ENCODE results near the gene TKT. TPM values are rescaled to one million over a fixed set of nuclear protein-coding genes. Genes with fewer than 3 reads are reported as not detected.

TKT gene
- total and polyA plus RNA-seq, 4 donors, result 18.1 to 202 (median 129) TPM

DNA sequence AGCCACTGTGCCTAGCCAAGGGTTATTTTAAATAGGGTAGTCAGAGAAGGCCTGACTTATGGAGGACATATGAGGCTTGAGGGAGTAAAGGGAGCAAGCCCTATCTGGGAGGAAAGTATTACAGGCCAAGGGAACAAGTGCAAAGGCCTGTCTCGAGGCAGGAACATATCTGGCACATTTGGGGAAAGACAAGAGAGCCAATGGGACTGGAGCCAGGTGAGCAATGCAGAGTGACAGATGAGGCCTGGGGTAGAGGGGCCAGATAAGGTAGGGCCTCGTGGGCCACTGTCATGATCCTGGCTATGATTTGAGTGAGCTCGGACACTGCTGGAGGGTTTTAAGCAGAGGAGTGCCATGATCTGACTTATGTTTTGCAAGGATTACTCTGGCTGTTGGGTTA is 47.7 kb upstream of the TKT start:
- Histone ChIP-seq H3K4me1 (ENCODE audit: control insufficient read depth in 4 of 4, insufficient read depth in 4 of 4, low read length in 3 of 4) (peaks cover 0 to 12% (median 10%) of the 10 kb centered on the region in 4 donors), H3K27me3 (ENCODE audit: control insufficient read depth in 4 of 4, insufficient read depth in 4 of 4, low read length in 3 of 4) (no peaks in the 10 kb centered on the region), H3K9ac (ENCODE audit: low read depth in 1 of 2, low read length in 2 of 2) (no peak overlapping the region), H3K9me3 (ENCODE audit: control insufficient read depth in 4 of 4, low read length in 3 of 4) (no peaks in the 10 kb centered on the region), H3K27ac (ENCODE audit: low read depth in 1 of 2, low read length in 2 of 2) (peak overlapping the region in 1 of 2 donors; percentile 46), H3K36me3 (ENCODE audit: control insufficient read depth in 4 of 4, insufficient read depth in 3 of 4, low read depth in 1 of 4, low read length in 3 of 4) (peaks cover 3 to 16% (median 10%) of the 10 kb centered on the region in 4 donors), H3K4me3 (ENCODE audit: low read depth in 1 of 3, low read length in 3 of 3) (no peak overlapping the region)
- DNase-seq (ENCODE audit: low spot score), result no peak
- WGBS, result 59% methylated on average over 3 of the region's 3 CpGs
- TF ChIP-seq GABPA (IDR thresholded peaks at IDR 0.05 in 1 of 2, conservative IDR thresholded peaks at IDR 0.05 in 1 of 2) (no peak), HNF4G (IDR thresholded peaks at IDR 0.05) (no peak), YY1 (IDR thresholded peaks at IDR 0.05) (no peak), TAF1 (conservative IDR thresholded peaks at IDR 0.05) (no peak), FOXA1 (IDR thresholded peaks at IDR 0.05) (no peak), NR2F2 (IDR thresholded peaks at IDR 0.05) (no peak), FOXA2 (IDR thresholded peaks at IDR 0.05) (no peak), SP1 (IDR thresholded peaks at IDR 0.05) (no peak)
- TF ChIP-seq, protein P1, sequence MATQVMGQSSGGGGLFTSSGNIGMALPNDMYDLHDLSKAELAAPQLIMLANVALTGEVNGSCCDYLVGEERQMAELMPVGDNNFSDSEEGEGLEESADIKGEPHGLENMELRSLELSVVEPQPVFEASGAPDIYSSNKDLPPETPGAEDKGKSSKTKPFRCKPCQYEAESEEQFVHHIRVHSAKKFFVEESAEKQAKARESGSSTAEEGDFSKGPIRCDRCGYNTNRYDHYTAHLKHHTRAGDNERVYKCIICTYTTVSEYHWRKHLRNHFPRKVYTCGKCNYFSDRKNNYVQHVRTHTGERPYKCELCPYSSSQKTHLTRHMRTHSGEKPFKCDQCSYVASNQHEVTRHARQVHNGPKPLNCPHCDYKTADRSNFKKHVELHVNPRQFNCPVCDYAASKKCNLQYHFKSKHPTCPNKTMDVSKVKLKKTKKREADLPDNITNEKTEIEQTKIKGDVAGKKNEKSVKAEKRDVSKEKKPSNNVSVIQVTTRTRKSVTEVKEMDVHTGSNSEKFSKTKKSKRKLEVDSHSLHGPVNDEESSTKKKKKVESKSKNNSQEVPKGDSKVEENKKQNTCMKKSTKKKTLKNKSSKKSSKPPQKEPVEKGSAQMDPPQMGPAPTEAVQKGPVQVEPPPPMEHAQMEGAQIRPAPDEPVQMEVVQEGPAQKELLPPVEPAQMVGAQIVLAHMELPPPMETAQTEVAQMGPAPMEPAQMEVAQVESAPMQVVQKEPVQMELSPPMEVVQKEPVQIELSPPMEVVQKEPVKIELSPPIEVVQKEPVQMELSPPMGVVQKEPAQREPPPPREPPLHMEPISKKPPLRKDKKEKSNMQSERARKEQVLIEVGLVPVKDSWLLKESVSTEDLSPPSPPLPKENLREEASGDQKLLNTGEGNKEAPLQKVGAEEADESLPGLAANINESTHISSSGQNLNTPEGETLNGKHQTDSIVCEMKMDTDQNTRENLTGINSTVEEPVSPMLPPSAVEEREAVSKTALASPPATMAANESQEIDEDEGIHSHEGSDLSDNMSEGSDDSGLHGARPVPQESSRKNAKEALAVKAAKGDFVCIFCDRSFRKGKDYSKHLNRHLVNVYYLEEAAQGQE (IDR thresholded peaks at IDR 0.05), result no peak
- TF ChIP-seq, protein P2, sequence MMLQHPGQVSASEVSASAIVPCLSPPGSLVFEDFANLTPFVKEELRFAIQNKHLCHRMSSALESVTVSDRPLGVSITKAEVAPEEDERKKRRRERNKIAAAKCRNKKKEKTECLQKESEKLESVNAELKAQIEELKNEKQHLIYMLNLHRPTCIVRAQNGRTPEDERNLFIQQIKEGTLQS (IDR thresholded peaks at IDR 0.05), result no peak
- TF ChIP-seq, protein P3, sequence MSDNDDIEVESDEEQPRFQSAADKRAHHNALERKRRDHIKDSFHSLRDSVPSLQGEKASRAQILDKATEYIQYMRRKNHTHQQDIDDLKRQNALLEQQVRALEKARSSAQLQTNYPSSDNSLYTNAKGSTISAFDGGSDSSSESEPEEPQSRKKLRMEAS (IDR thresholded peaks at IDR 0.05), result no peak

DNA sequence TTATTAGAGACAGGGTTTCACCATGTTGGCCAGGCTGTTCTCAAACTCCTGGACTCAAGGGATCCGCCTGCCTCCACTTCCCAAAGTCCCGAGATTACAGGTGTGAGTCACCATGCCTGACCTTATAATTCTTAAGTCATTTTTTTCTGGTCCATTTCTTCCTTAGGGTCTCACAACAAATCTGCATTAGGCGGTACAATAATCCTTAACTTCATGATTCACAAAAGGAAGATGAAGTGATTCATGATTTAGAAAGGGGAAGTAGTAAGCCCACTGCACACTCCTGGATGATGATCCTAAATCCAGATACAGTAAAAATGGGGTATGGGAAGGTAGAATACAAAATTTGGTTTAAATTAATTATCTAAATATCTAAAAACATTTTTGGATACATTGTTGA is 45.0 kb upstream of the TKT start:
- TF ChIP-seq FOXA2 (IDR thresholded peaks at IDR 0.05), result no peak
- no peak for TF ChIP-seq GABPA (IDR thresholded peaks at IDR 0.05 in 1 of 2, conservative IDR thresholded peaks at IDR 0.05 in 1 of 2)
- no peak for TF ChIP-seq RXRA (IDR thresholded peaks at IDR 0.05)
- no peak for TF ChIP-seq SP1 (IDR thresholded peaks at IDR 0.05)
- TF ChIP-seq, protein P3 (IDR thresholded peaks at IDR 0.05), result no peak
- no peak for TF ChIP-seq YY1 (IDR thresholded peaks at IDR 0.05)
- no peak for TF ChIP-seq HNF4G (IDR thresholded peaks at IDR 0.05)
- TF ChIP-seq, protein P2 (IDR thresholded peaks at IDR 0.05), result no peak
- no peak for TF ChIP-seq HNF4A (conservative IDR thresholded peaks at IDR 0.05)
- TF ChIP-seq TAF1 (conservative IDR thresholded peaks at IDR 0.05), result no peak
- TF ChIP-seq, protein P4, sequence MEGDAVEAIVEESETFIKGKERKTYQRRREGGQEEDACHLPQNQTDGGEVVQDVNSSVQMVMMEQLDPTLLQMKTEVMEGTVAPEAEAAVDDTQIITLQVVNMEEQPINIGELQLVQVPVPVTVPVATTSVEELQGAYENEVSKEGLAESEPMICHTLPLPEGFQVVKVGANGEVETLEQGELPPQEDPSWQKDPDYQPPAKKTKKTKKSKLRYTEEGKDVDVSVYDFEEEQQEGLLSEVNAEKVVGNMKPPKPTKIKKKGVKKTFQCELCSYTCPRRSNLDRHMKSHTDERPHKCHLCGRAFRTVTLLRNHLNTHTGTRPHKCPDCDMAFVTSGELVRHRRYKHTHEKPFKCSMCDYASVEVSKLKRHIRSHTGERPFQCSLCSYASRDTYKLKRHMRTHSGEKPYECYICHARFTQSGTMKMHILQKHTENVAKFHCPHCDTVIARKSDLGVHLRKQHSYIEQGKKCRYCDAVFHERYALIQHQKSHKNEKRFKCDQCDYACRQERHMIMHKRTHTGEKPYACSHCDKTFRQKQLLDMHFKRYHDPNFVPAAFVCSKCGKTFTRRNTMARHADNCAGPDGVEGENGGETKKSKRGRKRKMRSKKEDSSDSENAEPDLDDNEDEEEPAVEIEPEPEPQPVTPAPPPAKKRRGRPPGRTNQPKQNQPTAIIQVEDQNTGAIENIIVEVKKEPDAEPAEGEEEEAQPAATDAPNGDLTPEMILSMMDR (IDR thresholded peaks at IDR 0.05; ENCODE audit: low read depth, low read length, missing input control), result no peak
- TF ChIP-seq FOXA1 (IDR thresholded peaks at IDR 0.05), result no peak
- no peak for TF ChIP-seq NR2F2 (IDR thresholded peaks at IDR 0.05)
- no peak for TF ChIP-seq EGR1 (IDR thresholded peaks at IDR 0.05; ENCODE audit: low read depth in 2 of 2)
- TF ChIP-seq, protein P5, sequence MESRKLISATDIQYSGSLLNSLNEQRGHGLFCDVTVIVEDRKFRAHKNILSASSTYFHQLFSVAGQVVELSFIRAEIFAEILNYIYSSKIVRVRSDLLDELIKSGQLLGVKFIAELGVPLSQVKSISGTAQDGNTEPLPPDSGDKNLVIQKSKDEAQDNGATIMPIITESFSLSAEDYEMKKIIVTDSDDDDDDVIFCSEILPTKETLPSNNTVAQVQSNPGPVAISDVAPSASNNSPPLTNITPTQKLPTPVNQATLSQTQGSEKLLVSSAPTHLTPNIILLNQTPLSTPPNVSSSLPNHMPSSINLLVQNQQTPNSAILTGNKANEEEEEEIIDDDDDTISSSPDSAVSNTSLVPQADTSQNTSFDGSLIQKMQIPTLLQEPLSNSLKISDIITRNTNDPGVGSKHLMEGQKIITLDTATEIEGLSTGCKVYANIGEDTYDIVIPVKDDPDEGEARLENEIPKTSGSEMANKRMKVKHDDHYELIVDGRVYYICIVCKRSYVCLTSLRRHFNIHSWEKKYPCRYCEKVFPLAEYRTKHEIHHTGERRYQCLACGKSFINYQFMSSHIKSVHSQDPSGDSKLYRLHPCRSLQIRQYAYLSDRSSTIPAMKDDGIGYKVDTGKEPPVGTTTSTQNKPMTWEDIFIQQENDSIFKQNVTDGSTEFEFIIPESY (IDR thresholded peaks at IDR 0.05), result no peak
- no peak for TF ChIP-seq JUND (IDR thresholded peaks at IDR 0.05)
- TF ChIP-seq, protein P1 (IDR thresholded peaks at IDR 0.05), result no peak
- TF ChIP-seq RAD21 (IDR thresholded peaks at IDR 0.05), result no peak
- no peak for DNase-seq (ENCODE audit: low spot score)
- no peaks in the 10 kb centered on the region for H3K9me3 ChIP-seq (ENCODE audit: control insufficient read depth in 4 of 4, low read length in 3 of 4)
- H3K27me3 ChIP-seq (ENCODE audit: control insufficient read depth in 4 of 4, insufficient read depth in 4 of 4, low read length in 3 of 4), result no peaks in the 10 kb centered on the region
- peaks cover 0 to 12% (median 10%) of the 10 kb centered on the region in 4 donors for H3K4me1 ChIP-seq (ENCODE audit: control insufficient read depth in 4 of 4, insufficient read depth in 4 of 4, low read length in 3 of 4)
- peaks cover under 1 to 19% (median 9%) of the 10 kb centered on the region in 4 donors for H3K36me3 ChIP-seq (ENCODE audit: control insufficient read depth in 4 of 4, insufficient read depth in 3 of 4, low read depth in 1 of 4, low read length in 3 of 4)
- no peak overlapping the region for H3K9ac ChIP-seq (ENCODE audit: low read depth in 1 of 2, low read length in 2 of 2)
- 91% methylated on average over 3 of the region's 3 CpGs for WGBS
- no peak overlapping the region for H3K4me3 ChIP-seq (ENCODE audit: low read depth in 1 of 3, low read length in 3 of 3)
- H3K27ac ChIP-seq (ENCODE audit: low read depth in 1 of 2, low read length in 2 of 2), result no peak overlapping the region

All from liver (tissue), 9 donors.